ENCODE data around the gene ALG14.

The ALG14 gene

GRCh38 chr1:95071539-95071938, 1.2 kb downstream of the ALG14 start:
- H3K4me1 ChIP-seq (ENCODE audit: control insufficient read depth, insufficient read depth, low read length, poor library complexity, severe bottlenecking) = peaks cover 5% of the 10 kb centered on the region
- H3K4me3 ChIP-seq (ENCODE audit: insufficient read depth, low read depth, low read length, poor library complexity, severe bottlenecking) = no peak overlapping the region
- DNase-seq = no peak
- H3K9me3 ChIP-seq (ENCODE audit: control insufficient read depth, low read length) = no peaks in the 10 kb centered on the region
- no peaks in the 10 kb centered on the region for H3K27me3 ChIP-seq (replicated peaks; ENCODE audit: control insufficient read depth, insufficient read depth, low read length, poor library complexity, severe bottlenecking)
- no peak overlapping the region for H3K27ac ChIP-seq (ENCODE audit: insufficient read depth, low read length, poor library complexity, severe bottlenecking)
- no peaks in the 10 kb centered on the region for H3K36me3 ChIP-seq (ENCODE audit: control insufficient read depth, insufficient read depth, low read length)

- no peaks in the 10 kb centered on the region for H3K9me3 ChIP-seq (ENCODE audit: control insufficient read depth, low read length)
- H3K4me3 ChIP-seq (ENCODE audit: insufficient read depth, low read depth, low read length, poor library complexity, severe bottlenecking) = no peak overlapping the region
- DNase-seq = no peak
- no peak overlapping the region for H3K27ac ChIP-seq (ENCODE audit: insufficient read depth, low read length, poor library complexity, severe bottlenecking)
- no peaks in the 10 kb centered on the region for H3K27me3 ChIP-seq (replicated peaks; ENCODE audit: control insufficient read depth, insufficient read depth, low read length, poor library complexity, severe bottlenecking)
- H3K4me1 ChIP-seq (ENCODE audit: control insufficient read depth, insufficient read depth, low read length, poor library complexity, severe bottlenecking) = peaks cover 5% of the 10 kb centered on the region
- no peaks in the 10 kb centered on the region for H3K36me3 ChIP-seq (ENCODE audit: control insufficient read depth, insufficient read depth, low read length)
Measured at GRCh38 chr1:95069710-95070093, 3.0 kb downstream of the ALG14 start.

DNA sequence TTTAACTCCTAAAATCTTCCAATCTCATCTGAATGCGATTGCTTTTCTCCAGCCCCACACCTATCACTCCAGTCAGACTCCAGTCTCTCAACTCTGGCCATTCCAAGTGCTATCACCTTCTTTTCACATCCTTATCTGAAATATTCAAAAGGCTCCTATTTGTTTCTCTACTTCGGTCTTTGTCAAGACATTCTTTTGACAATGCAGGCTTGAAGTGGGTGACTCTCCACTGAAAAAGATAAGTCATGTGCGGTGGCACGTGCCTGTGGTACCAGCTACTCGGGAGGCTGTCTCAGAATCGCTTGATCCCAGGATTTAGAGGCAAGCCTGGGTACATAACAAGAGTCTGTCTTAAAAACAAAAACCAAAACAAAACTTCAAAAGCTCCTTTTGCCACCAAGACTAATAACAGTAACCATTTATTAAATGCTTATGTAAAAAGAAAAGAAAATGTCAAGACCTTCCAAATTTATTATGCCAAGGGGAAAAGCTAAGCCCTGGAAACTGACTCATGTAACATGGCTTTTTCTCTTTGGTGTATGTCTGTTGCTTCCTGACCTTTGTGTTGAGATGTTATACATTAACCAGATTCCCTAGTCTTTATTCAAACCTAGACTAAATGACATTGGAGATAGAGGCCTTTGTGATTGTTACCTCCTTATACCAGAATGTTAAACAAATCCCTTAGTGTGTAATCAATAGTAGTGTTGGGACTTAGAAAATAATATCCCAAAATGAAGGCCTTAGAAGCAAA, 3.6 kb downstream of the ALG14 start:
- no peaks in the 10 kb centered on the region for H3K36me3 ChIP-seq (ENCODE audit: control insufficient read depth, insufficient read depth, low read length)
- H3K4me1 ChIP-seq (ENCODE audit: control insufficient read depth, insufficient read depth, low read length, poor library complexity, severe bottlenecking) = peaks cover 5% of the 10 kb centered on the region
- DNase-seq = no peak
- H3K4me3 ChIP-seq (ENCODE audit: insufficient read depth, low read depth, low read length, poor library complexity, severe bottlenecking) = no peak overlapping the region
- H3K27ac ChIP-seq (ENCODE audit: insufficient read depth, low read length, poor library complexity, severe bottlenecking) = no peak overlapping the region
- H3K9me3 ChIP-seq (ENCODE audit: control insufficient read depth, low read length) = no peaks in the 10 kb centered on the region
- H3K27me3 ChIP-seq (replicated peaks; ENCODE audit: control insufficient read depth, insufficient read depth, low read length, poor library complexity, severe bottlenecking) = no peaks in the 10 kb centered on the region

DNA sequence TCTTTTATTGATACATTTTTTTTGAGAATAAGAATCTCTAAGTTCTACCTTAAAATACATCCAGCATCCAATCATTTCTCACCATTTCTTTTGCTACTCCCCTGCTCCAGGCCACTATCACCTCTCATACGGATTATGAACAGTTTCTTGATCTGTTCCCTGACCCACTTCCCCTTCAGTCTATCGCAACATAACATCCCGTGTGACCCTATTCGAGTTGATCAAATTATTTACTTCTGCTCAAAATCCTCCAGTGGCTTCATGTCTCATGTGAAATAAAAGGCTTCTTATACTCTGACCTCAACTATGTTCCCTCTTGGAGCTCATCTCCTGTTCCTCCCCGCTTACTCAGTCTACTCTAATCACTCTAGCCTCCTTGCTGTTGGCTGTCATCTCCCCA, 5.2 kb downstream of the ALG14 start:
- no peak overlapping the region for H3K4me3 ChIP-seq (ENCODE audit: insufficient read depth, low read depth, low read length, poor library complexity, severe bottlenecking)
- no peaks in the 10 kb centered on the region for H3K27me3 ChIP-seq (replicated peaks; ENCODE audit: control insufficient read depth, insufficient read depth, low read length, poor library complexity, severe bottlenecking)
- H3K9me3 ChIP-seq (ENCODE audit: control insufficient read depth, low read length) = no peaks in the 10 kb centered on the region
- no peak overlapping the region for H3K27ac ChIP-seq (ENCODE audit: insufficient read depth, low read length, poor library complexity, severe bottlenecking)
- DNase-seq = no peak
- no peaks in the 10 kb centered on the region for H3K36me3 ChIP-seq (ENCODE audit: control insufficient read depth, insufficient read depth, low read length)
- H3K4me1 ChIP-seq (ENCODE audit: control insufficient read depth, insufficient read depth, low read length, poor library complexity, severe bottlenecking) = no peaks in the 10 kb centered on the region

- Histone ChIP-seq H3K27ac (ENCODE audit: insufficient read depth, low read length, poor library complexity, severe bottlenecking) (no peak overlapping the region), H3K9me3 (ENCODE audit: control insufficient read depth, low read length) (no peaks in the 10 kb centered on the region), H3K27me3 (replicated peaks; ENCODE audit: control insufficient read depth, insufficient read depth, low read length, poor library complexity, severe bottlenecking) (no peaks in the 10 kb centered on the region), H3K4me3 (ENCODE audit: insufficient read depth, low read depth, low read length, poor library complexity, severe bottlenecking) (no peak overlapping the region), H3K36me3 (ENCODE audit: control insufficient read depth, insufficient read depth, low read length) (no peaks in the 10 kb centered on the region), H3K4me1 (ENCODE audit: control insufficient read depth, insufficient read depth, low read length, poor library complexity, severe bottlenecking) (no peaks in the 10 kb centered on the region)
- DNase-seq = no peak
Measured at GRCh38 chr1:95067062-95067461, 5.7 kb downstream of the ALG14 start.

DNA sequence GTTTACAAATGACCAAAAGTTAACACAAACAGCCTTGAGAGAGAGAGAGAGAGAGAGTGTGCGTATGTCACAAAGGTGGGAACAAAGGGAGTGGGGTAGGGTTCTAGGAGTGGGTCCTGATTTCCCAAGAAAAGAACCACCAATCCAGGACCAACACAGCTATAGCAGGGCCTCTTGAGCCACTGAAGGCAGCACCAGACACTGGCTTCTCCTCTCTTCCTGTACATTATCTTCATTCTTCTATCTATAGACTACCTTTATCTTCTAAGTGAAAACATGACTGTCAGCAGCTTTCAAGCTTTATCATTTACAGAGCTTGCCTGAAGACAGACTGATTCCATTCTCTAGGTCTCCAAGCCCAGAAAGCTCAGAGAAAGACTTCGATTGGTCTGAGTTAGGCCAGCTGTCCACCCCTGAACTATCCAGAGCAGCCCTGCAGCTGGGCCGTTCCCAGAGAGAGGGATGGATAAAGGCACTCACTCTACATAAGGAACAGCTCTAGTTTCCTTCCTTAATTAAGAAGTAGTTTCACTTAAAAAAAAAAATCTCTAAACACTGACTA, 11.2 kb downstream of the ALG14 start:
- Histone ChIP-seq H3K4me1 (ENCODE audit: control insufficient read depth, insufficient read depth, low read length, poor library complexity, severe bottlenecking) (no peaks in the 10 kb centered on the region), H3K4me3 (ENCODE audit: insufficient read depth, low read depth, low read length, poor library complexity, severe bottlenecking) (no peak overlapping the region), H3K9me3 (ENCODE audit: control insufficient read depth, low read length) (no peaks in the 10 kb centered on the region), H3K27ac (ENCODE audit: insufficient read depth, low read length, poor library complexity, severe bottlenecking) (no peak overlapping the region), H3K27me3 (replicated peaks; ENCODE audit: control insufficient read depth, insufficient read depth, low read length, poor library complexity, severe bottlenecking) (no peaks in the 10 kb centered on the region), H3K36me3 (ENCODE audit: control insufficient read depth, insufficient read depth, low read length) (no peaks in the 10 kb centered on the region)
- no peak for DNase-seq

DNA sequence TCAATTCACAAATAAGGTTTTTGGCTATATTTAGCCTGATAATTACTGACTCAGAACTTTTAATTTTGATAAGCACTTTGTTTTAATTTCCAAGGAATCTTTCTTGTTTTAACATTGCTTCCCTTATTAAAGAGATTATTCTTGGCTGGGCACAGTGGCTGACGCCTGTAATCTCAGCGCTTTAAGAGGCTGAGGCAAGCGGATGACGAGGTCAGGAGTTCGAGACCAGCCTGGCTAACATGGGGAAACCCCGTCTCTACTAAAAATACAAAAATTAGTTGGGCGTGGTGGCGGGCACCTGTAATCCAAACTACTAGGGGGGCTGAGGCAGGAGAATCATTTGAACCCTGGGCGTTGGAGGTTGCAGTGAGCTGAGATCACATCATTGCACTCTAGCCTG, 13.8 kb downstream of the ALG14 start:
- Histone ChIP-seq H3K9me3 (ENCODE audit: control insufficient read depth, low read length) (no peaks in the 10 kb centered on the region), H3K27me3 (replicated peaks; ENCODE audit: control insufficient read depth, insufficient read depth, low read length, poor library complexity, severe bottlenecking) (no peaks in the 10 kb centered on the region), H3K4me3 (ENCODE audit: insufficient read depth, low read depth, low read length, poor library complexity, severe bottlenecking) (no peak overlapping the region), H3K4me1 (ENCODE audit: control insufficient read depth, insufficient read depth, low read length, poor library complexity, severe bottlenecking) (no peaks in the 10 kb centered on the region), H3K27ac (ENCODE audit: insufficient read depth, low read length, poor library complexity, severe bottlenecking) (no peak overlapping the region), H3K36me3 (ENCODE audit: control insufficient read depth, insufficient read depth, low read length) (no peaks in the 10 kb centered on the region)
- DNase-seq = no peak

GRCh38 chr1:95057351-95057750, 15.4 kb downstream of the ALG14 start:
- Histone ChIP-seq H3K27me3 (replicated peaks; ENCODE audit: control insufficient read depth, insufficient read depth, low read length, poor library complexity, severe bottlenecking) (no peaks in the 10 kb centered on the region), H3K4me3 (ENCODE audit: insufficient read depth, low read depth, low read length, poor library complexity, severe bottlenecking) (no peak overlapping the region), H3K36me3 (ENCODE audit: control insufficient read depth, insufficient read depth, low read length) (no peaks in the 10 kb centered on the region), H3K4me1 (ENCODE audit: control insufficient read depth, insufficient read depth, low read length, poor library complexity, severe bottlenecking) (no peaks in the 10 kb centered on the region), H3K9me3 (ENCODE audit: control insufficient read depth, low read length) (no peaks in the 10 kb centered on the region), H3K27ac (ENCODE audit: insufficient read depth, low read length, poor library complexity, severe bottlenecking) (no peak overlapping the region)
- no peak for DNase-seq

DNA sequence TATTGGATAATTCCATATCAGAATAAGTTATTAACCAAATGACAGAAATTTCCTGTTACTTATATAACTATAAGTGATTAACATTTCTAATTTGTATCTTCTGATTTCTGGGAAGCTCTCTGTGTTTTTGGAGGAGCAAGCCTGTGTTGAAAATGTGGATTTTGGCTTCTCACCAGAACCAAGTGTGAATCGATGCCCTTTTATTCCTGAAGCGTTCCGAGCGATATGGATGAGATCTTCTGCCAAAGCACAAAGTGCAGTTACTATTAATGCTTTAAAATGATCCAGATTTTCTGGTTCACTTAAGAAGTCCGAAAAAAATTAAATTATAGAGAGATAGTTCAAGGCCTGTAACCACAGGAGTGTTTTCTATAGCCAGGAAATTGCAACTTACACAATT, 22.8 kb downstream of the ALG14 start:
- H3K27ac ChIP-seq (ENCODE audit: insufficient read depth, low read length, poor library complexity, severe bottlenecking) = no peak overlapping the region
- H3K9me3 ChIP-seq (ENCODE audit: control insufficient read depth, low read length) = no peaks in the 10 kb centered on the region
- no peak for DNase-seq
- no peaks in the 10 kb centered on the region for H3K4me1 ChIP-seq (ENCODE audit: control insufficient read depth, insufficient read depth, low read length, poor library complexity, severe bottlenecking)
- no peaks in the 10 kb centered on the region for H3K36me3 ChIP-seq (ENCODE audit: control insufficient read depth, insufficient read depth, low read length)
- H3K27me3 ChIP-seq (replicated peaks; ENCODE audit: control insufficient read depth, insufficient read depth, low read length, poor library complexity, severe bottlenecking) = no peaks in the 10 kb centered on the region
- H3K4me3 ChIP-seq (ENCODE audit: insufficient read depth, low read depth, low read length, poor library complexity, severe bottlenecking) = no peak overlapping the region

- Histone ChIP-seq H3K27ac (ENCODE audit: insufficient read depth, low read length, poor library complexity, severe bottlenecking) (no peak overlapping the region), H3K36me3 (ENCODE audit: control insufficient read depth, insufficient read depth, low read length) (no peaks in the 10 kb centered on the region), H3K27me3 (replicated peaks; ENCODE audit: control insufficient read depth, insufficient read depth, low read length, poor library complexity, severe bottlenecking) (no peaks in the 10 kb centered on the region), H3K9me3 (ENCODE audit: control insufficient read depth, low read length) (no peaks in the 10 kb centered on the region), H3K4me3 (ENCODE audit: insufficient read depth, low read depth, low read length, poor library complexity, severe bottlenecking) (no peak overlapping the region), H3K4me1 (ENCODE audit: control insufficient read depth, insufficient read depth, low read length, poor library complexity, severe bottlenecking) (no peaks in the 10 kb centered on the region)
- DNase-seq = no peak
Measured at GRCh38 chr1:95048317-95048716, 24.4 kb downstream of the ALG14 start.
